Panc1 (cell line): ENCODE measurements around the gene CATSPER4. TPM values are rescaled to one million over a fixed set of nuclear protein-coding genes. Genes with fewer than 3 reads are reported as not detected.

Experiments
- ATAC-seq: fragments of 200-7000 bp; cut with Tn5 transposase; 2 replicates; pipeline ENCODE4 v1.9.1; 2020; ENCODE audit warnings: mild to moderate bottlenecking, moderate library complexity
- BruUV-seq: library from RNA; stranded (reverse); fragments of 400-500 nt; replicated peaks from 2 replicates; lab custom pipeline; 2021; lab: Mats Ljungman, UMichigan
- CTCF ChIA-PET: fragments of 300-600 bp; sonication (Branson Sonifier 250); formaldehyde crosslinking; loops from one replicate; lab custom pipeline; 2022; ENCODE audit warnings: antibody characterized with exemption; lab: Charles Lee
- POLR2A ChIA-PET: fragments of 300-600 bp; sonication (Branson Sonifier 250); formaldehyde crosslinking; loops from one replicate; lab custom pipeline; 2022; ENCODE audit warnings: antibody characterized with exemption; lab: Charles Lee
- DNase-seq: peaks from one replicate; pipeline ENCODE4 v3.0.0-alpha.2; 2010; ENCODE audit warnings: low read depth, low spot score
- H3K27ac ChIP-seq: 2 replicates; pipeline ENCODE4 v1.5.1; 2011; ENCODE audit warnings: mild to moderate bottlenecking, low read length, inconsistent platforms
- H3K27me3 ChIP-seq: fragments of 200-500 bp; sonication (Bioruptor generic); 2 replicates; pipeline ENCODE4 v1.6.0; 2014; ENCODE audit warnings: low read length, inconsistent platforms; ENCODE audit not compliant: control insufficient read depth, insufficient read depth
- H3K36me3 ChIP-seq: fragments of 200-500 bp; sonication (Bioruptor generic); 2 replicates; pipeline ENCODE4 v1.5.1; 2014; ENCODE audit warnings: inconsistent platforms, mild to moderate bottlenecking, low read length, moderate library complexity; ENCODE audit not compliant: control insufficient read depth, insufficient read depth
- H3K4me1 ChIP-seq: 2 replicates; pipeline ENCODE4 v1.5.1; 2011; ENCODE audit warnings: inconsistent platforms, mild to moderate bottlenecking, low read length, moderate library complexity; ENCODE audit not compliant: control insufficient read depth, insufficient read depth
- H3K4me3 ChIP-seq, 2 experiments: 2 replicates each; pipeline ENCODE4 v1.5.1; 2011 to 2012; ENCODE audit warnings: low read depth in 2 of 2, low read length in 2 of 2, mild to moderate bottlenecking in 2 of 2, inconsistent platforms in 1 of 2, moderate library complexity in 1 of 2
- H3K9me3 ChIP-seq: fragments of 200-500 bp; sonication (Bioruptor generic); 2 replicates; pipeline ENCODE4 v1.5.1; 2014; ENCODE audit warnings: low read depth, mild to moderate bottlenecking, inconsistent platforms, low read length, moderate library complexity; ENCODE audit not compliant: control insufficient read depth, insufficient read depth
- POLR2AphosphoS5 ChIP-seq: IDR thresholded peaks from 2 replicates; pipeline ENCODE4 v1.6.1; 2012; ENCODE audit warnings: mild to moderate bottlenecking, low read depth, low read length, moderate library complexity
- SIN3A ChIP-seq: IDR thresholded peaks from 2 replicates; pipeline ENCODE4 v1.6.1; 2012; ENCODE audit warnings: low read depth, mild to moderate bottlenecking, low read length, moderate library complexity, borderline replicate concordance; ENCODE audit not compliant: insufficient read depth
- TCF7L2 ChIP-seq: IDR thresholded peaks from 2 replicates; pipeline ENCODE4 v1.6.1; 2011; ENCODE audit warnings: mild to moderate bottlenecking, low read depth, low read length, inconsistent platforms
- in situ Hi-C: cut with HindIII; loops from 2 replicates; pipeline ENCODE4 v1.10.0; 2016; ENCODE audit warnings: low sequenced_read_pairs, low pct_unique_long_range_greater_than_20kb
- intact Hi-C: fragments of 100-400 bp; cut with micrococcal nuclease; formaldehyde crosslinking; loops from one replicate; pipeline ENCODE4 v1.10.0; 2022; ENCODE audit not compliant: unreplicated experiment
- total RNA-seq: library from RNA; stranded (reverse); gene quantifications from one replicate; pipeline ENCODE4 v1.2.1, GENCODE V29; 2021; ENCODE audit not compliant: unreplicated experiment
- TF ChIP-seq, protein P1 (sequence below): fragments of 450-650 bp; IDR thresholded peaks from 2 replicates; pipeline ENCODE4 v1.5.1; 2017; ENCODE audit warnings: mild to moderate bottlenecking
- TF ChIP-seq, protein P2 (sequence below), 2 experiments: IDR thresholded peaks; 2 replicates each; pipeline ENCODE4 v1.6.1; 2011 to 2012; ENCODE audit warnings: low read depth in 2 of 2, control low read depth in 1 of 2, low read length in 1 of 2, mild to moderate bottlenecking in 1 of 2, moderate library complexity in 1 of 2; ENCODE audit not compliant: insufficient read depth in 1 of 2

Gene CATSPER4
- total RNA-seq, 1 experiment from 2014 or later = not detected

DNA sequence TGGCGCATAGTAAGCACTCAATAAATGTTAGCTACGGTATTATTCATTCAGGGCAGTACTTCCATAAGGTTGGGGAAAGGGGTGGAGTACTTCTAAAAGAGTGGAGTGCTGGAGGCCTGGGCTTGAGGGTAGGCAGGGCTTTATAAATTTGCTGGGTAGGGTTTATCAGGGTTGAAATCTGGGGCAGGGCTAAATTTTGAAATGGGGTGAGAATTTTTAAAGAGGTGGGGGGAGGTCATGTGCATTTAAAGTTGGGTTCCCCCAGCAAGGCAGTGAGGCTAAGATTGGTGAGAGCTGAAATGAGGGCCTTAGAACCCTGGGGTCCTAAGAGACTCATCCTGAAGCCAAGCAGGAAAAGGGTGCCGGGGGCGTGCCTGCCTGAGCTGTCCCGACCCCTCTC is 10.0 kb downstream of the CATSPER4 start:
- no peaks in the 10 kb centered on the region for H3K36me3 ChIP-seq
- no peaks in the 10 kb centered on the region for H3K9me3 ChIP-seq
- intact Hi-C loops = no loop called here
- no peaks in the 10 kb centered on the region for H3K27me3 ChIP-seq
- no peak for TF ChIP-seq TCF7L2
- TF ChIP-seq, protein P1, sequence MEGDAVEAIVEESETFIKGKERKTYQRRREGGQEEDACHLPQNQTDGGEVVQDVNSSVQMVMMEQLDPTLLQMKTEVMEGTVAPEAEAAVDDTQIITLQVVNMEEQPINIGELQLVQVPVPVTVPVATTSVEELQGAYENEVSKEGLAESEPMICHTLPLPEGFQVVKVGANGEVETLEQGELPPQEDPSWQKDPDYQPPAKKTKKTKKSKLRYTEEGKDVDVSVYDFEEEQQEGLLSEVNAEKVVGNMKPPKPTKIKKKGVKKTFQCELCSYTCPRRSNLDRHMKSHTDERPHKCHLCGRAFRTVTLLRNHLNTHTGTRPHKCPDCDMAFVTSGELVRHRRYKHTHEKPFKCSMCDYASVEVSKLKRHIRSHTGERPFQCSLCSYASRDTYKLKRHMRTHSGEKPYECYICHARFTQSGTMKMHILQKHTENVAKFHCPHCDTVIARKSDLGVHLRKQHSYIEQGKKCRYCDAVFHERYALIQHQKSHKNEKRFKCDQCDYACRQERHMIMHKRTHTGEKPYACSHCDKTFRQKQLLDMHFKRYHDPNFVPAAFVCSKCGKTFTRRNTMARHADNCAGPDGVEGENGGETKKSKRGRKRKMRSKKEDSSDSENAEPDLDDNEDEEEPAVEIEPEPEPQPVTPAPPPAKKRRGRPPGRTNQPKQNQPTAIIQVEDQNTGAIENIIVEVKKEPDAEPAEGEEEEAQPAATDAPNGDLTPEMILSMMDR = no peak
- TF ChIP-seq POLR2AphosphoS5 = no peak
- TF ChIP-seq, protein P2, sequence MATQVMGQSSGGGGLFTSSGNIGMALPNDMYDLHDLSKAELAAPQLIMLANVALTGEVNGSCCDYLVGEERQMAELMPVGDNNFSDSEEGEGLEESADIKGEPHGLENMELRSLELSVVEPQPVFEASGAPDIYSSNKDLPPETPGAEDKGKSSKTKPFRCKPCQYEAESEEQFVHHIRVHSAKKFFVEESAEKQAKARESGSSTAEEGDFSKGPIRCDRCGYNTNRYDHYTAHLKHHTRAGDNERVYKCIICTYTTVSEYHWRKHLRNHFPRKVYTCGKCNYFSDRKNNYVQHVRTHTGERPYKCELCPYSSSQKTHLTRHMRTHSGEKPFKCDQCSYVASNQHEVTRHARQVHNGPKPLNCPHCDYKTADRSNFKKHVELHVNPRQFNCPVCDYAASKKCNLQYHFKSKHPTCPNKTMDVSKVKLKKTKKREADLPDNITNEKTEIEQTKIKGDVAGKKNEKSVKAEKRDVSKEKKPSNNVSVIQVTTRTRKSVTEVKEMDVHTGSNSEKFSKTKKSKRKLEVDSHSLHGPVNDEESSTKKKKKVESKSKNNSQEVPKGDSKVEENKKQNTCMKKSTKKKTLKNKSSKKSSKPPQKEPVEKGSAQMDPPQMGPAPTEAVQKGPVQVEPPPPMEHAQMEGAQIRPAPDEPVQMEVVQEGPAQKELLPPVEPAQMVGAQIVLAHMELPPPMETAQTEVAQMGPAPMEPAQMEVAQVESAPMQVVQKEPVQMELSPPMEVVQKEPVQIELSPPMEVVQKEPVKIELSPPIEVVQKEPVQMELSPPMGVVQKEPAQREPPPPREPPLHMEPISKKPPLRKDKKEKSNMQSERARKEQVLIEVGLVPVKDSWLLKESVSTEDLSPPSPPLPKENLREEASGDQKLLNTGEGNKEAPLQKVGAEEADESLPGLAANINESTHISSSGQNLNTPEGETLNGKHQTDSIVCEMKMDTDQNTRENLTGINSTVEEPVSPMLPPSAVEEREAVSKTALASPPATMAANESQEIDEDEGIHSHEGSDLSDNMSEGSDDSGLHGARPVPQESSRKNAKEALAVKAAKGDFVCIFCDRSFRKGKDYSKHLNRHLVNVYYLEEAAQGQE (IDR thresholded peaks at IDR 0.05; ENCODE audit: insufficient read depth in 1 of 2, low read depth in 2 of 2, low read length in 1 of 2) = no peak
- TF ChIP-seq SIN3A = no peak
- ChIA-PET POLR2A (no interaction called here), CTCF (no interaction called here)
- no peak for ATAC-seq
- H3K4me1 ChIP-seq = no peaks in the 10 kb centered on the region
- no peak overlapping the region for H3K27ac ChIP-seq
- no peak for DNase-seq
- in situ Hi-C loops = no loop called here
- BruUV-seq = no TSS peak
- no peak overlapping the region for H3K4me3 ChIP-seq

DNA sequence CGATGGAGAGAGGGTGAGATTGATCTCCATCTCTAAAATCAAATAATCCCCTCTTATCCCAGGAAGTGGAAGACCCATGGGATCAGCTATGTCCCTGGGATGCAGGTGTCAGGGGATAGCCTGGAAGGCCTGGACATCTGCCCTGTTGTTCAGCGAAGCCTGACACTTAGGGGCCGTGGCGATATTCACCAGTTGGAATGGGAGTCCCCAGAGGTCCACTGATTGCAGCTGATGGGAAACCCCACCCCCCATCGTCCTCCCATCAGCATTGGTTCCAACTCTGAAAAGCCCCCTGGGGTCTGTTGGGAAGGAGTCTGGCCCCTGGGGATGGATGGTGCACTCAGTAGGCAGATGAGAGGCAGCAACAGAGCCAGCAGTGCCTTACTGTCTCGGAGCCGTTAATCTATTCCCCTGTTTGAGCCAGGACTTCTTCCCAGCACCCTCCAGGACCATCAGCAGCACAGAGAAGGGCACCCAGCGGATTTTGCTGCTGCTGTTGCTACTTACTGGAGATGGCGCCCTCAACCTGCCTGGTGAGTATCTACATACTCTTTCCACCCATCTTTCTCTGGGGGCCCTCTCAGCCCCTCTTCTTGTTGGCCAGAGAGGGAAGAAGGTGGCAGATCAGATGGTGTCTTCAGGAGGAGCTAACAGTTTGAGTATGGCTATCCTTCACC is 13.4 kb downstream of the CATSPER4 start:
- H3K9me3 ChIP-seq = no peaks in the 10 kb centered on the region
- no TSS peak for BruUV-seq
- TF ChIP-seq SIN3A = no peak
- TF ChIP-seq, protein P1 = no peak
- TF ChIP-seq TCF7L2 = no peak
- TF ChIP-seq POLR2AphosphoS5 = no peak
- TF ChIP-seq, protein P2 (IDR thresholded peaks at IDR 0.05; ENCODE audit: insufficient read depth in 1 of 2, low read depth in 2 of 2, low read length in 1 of 2) = no peak
- H3K36me3 ChIP-seq = no peaks in the 10 kb centered on the region
- POLR2A ChIA-PET = no interaction called here
- intact Hi-C loops = no loop called here
- in situ Hi-C loops = no loop called here
- H3K27me3 ChIP-seq = no peaks in the 10 kb centered on the region
- CTCF ChIA-PET = no interaction called here
- H3K27ac ChIP-seq = no peak overlapping the region
- DNase-seq = no peak
- no peak for ATAC-seq
- no peak overlapping the region for H3K4me3 ChIP-seq
- H3K4me1 ChIP-seq = no peaks in the 10 kb centered on the region
